Breast epithelium (tissue), 3 donors: ENCODE measurements around the gene TYRO3.

ENCODE experiments used
- POLR2A ChIP-seq: fragments of 450-650 bp; IDR thresholded peaks from one replicate; pipeline ENCODE4 v1.6.1; 2016; ENCODE audit warnings: antibody characterized with exemption, mild to moderate bottlenecking, moderate library complexity
- TF ChIP-seq, protein P1 (sequence below), 3 donors: fragments of 450-650 bp; IDR thresholded peaks; one replicate each; pipeline ENCODE4 v1.5.1; 2016 to 2017; ENCODE audit warnings: antibody characterized with exemption in 3 of 3, mild to moderate bottlenecking in 3 of 3, moderate library complexity in 3 of 3

DNA sequence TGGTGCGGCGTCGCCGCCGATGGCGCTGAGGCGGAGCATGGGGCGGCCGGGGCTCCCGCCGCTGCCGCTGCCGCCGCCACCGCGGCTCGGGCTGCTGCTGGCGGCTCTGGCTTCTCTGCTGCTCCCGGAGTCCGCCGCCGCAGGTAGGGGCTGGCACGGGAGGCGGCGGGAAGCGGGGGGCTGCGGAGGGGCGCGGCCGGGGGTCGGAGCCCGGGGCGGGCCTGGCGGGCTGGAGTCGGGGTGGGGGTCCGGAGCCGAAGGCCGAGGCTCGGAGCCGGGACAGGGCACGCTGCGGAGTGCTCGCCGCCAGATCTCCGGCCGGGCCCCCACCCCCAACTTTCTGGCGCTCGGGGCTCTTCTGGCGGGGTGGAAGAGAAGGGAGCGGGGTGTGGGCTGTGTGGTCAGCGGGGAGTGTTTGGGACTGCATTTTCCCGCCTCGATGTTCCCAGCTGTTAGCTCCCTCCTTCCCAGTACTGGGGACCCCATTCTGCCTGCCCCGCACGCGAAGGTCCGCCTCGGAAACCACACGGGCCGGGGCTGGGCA lies 299 bp downstream of the TYRO3 start:
- TF ChIP-seq, protein P1, sequence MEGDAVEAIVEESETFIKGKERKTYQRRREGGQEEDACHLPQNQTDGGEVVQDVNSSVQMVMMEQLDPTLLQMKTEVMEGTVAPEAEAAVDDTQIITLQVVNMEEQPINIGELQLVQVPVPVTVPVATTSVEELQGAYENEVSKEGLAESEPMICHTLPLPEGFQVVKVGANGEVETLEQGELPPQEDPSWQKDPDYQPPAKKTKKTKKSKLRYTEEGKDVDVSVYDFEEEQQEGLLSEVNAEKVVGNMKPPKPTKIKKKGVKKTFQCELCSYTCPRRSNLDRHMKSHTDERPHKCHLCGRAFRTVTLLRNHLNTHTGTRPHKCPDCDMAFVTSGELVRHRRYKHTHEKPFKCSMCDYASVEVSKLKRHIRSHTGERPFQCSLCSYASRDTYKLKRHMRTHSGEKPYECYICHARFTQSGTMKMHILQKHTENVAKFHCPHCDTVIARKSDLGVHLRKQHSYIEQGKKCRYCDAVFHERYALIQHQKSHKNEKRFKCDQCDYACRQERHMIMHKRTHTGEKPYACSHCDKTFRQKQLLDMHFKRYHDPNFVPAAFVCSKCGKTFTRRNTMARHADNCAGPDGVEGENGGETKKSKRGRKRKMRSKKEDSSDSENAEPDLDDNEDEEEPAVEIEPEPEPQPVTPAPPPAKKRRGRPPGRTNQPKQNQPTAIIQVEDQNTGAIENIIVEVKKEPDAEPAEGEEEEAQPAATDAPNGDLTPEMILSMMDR (IDR thresholded peaks at IDR 0.05), result no peak
- TF ChIP-seq POLR2A, result no peak
